Neural cell (in vitro differentiated cells): ENCODE results near the gene HLA-DQB2.

Experiments used
- CTCF ChIP-seq: fragments of 450-650 bp; IDR thresholded peaks from 2 replicates; pipeline ENCODE4 v1.5.1; 2014; ENCODE audit warnings: antibody characterized with exemption, mild to moderate bottlenecking, moderate library complexity; ENCODE audit not compliant: poor library complexity, severe bottlenecking
- SMC3 ChIP-seq: fragments of 450-650 bp; conservative IDR thresholded peaks from 2 replicates; pipeline ENCODE4 v1.6.1; 2014; ENCODE audit warnings: antibody characterized with exemption, mild to moderate bottlenecking, moderate library complexity; ENCODE audit not compliant: poor library complexity

- TF ChIP-seq SMC3 (no peak), CTCF (no peak)
Observed at GRCh38 chr6:32794510-32794909, 31.2 kb upstream of the HLA-DQB2 start.
